GM12865 (cell line): ENCODE results near the gene SLC7A10.
A peak's percentile ranks its signal among the peaks of the same experiment; 100 is the strongest.

Experiments
- DNase-seq: peaks from one replicate; pipeline ENCODE4 v3.0.0; 2010; ENCODE audit warnings: low read depth
- H3K4me3 ChIP-seq: 2 replicates; pipeline ENCODE4 v1.5.1; 2011; ENCODE audit warnings: mild to moderate bottlenecking, low read depth, low read length, control low read depth
- CTCF ChIP-seq: IDR thresholded peaks from 2 replicates; pipeline ENCODE4 v1.5.1; 2011; ENCODE audit warnings: low read length, control low read depth, low read depth, inconsistent platforms; ENCODE audit not compliant: insufficient read depth; ENCODE audit errors: missing control alignments

Gene SLC7A10

GRCh38 chr19:33245948-33246708, 20.5 kb upstream of the SLC7A10 start:
- DNase-seq = peak; percentile 23
- no peak overlapping the region for H3K4me3 ChIP-seq
- peak; percentile 50 for TF ChIP-seq CTCF

DNA sequence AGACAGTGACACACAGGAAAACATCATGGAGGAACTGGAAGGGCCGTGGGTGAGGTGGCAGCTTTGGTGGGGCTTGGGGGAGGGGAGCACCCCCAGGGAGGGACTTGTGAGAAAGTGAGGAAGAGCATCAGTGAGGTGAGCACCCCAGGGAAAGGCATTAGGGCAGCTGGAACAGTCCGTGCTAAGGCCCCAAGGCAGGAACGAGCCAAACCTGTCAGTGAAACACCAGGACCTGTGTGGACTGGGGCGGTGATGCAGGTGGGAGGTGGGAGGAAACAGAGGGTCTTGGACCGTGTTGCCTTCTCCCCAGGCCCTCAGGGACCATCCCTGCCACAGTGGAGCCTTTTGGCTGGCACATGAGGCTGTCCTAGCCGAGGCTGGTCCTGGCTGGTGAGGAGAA, 17.3 kb upstream of the SLC7A10 start:
- no peak for DNase-seq
- no peak for TF ChIP-seq CTCF
- H3K4me3 ChIP-seq = no peak overlapping the region

- DNase-seq = no peak
- H3K4me3 ChIP-seq = no peak overlapping the region
- no peak for TF ChIP-seq CTCF
Measured at GRCh38 chr19:33242131-33242530, 16.5 kb upstream of the SLC7A10 start.

DNA sequence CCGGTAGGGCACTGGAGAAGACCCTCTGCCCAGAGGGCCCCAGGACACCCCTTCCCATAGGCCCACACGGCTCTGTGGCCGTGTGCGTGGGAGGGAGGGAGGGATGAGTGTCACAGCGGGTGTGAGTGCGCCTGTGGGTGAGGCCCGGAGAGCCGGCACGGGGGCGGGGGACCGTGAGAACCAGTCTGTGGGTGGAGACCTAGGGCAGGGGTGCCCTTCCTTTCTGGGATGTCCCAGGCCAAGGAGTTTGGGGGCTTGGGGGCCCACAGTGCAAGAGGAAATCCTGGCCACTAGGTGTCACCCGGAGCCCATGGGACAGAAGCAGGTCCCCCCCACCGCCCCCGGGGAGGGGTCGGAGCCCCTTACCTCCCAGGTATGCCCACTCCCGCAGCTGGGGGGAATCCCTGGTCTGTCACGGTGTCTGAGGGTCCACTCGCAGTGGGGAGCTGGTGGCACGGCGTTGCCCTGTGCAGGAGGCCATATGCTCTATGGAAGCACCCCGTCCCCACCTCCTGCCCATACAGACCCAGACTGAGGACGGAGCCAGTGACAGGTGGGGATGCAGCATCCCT, 16.0 kb upstream of the SLC7A10 start:
- DNase-seq = peak; percentile 32
- peak; percentile 64 for TF ChIP-seq CTCF
- H3K4me3 ChIP-seq = no peak overlapping the region

DNA sequence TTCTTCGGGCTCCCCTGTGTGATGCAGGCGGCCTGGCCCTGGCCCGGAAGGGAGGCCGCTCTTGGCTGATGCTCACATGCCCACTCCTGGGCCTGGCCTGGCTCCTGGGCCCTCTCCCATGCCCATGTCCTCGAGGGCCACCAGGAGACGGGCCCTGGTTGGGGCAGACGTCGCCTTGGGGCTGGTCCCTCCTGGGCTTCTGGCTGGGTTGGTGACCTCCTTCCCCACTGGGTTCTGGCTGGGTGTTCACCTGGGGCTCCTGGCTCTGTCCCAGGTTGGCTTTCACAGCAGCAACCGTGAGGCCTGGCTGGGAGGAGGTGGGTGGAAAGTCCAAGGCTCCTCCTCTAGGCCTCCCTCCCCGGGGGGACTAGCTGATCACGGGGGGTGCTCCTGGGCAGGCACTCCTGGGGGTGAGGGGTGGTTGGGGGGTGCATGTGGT, 15.5 kb upstream of the SLC7A10 start:
- TF ChIP-seq CTCF = no peak
- DNase-seq = no peak
- H3K4me3 ChIP-seq = no peak overlapping the region

GRCh38 chr19:33240181-33240771, 14.6 kb upstream of the SLC7A10 start:
- no peak overlapping the region for H3K4me3 ChIP-seq
- TF ChIP-seq CTCF = no peak
- DNase-seq = no peak
